DND-41 (cell line): ENCODE results near the gene ATP12A.

Experiments used
- ATAC-seq: fragments of 200-7000 bp; cut with Tn5 transposase; 3 replicates; pipeline ENCODE4 v1.9.1; 2021; ENCODE audit warnings: low read depth; ENCODE audit not compliant: insufficient read depth
- DNase-seq: peaks from one replicate; pipeline ENCODE4 v3.0.0-alpha.2; 2020
- H2AFZ ChIP-seq: 2 replicates; pipeline ENCODE4 v1.6.0; 2012; ENCODE audit warnings: low read depth, low read length
- H3K27ac ChIP-seq: 2 replicates; pipeline ENCODE4 v1.5.1; 2012; ENCODE audit warnings: low read length, inconsistent platforms
- H3K27me3 ChIP-seq: fragments of 200-600 bp; sonication (generic); 2 replicates; pipeline ENCODE4 v1.6.0; 2012; ENCODE audit warnings: low read length, mild to moderate bottlenecking, inconsistent platforms; ENCODE audit not compliant: insufficient read depth, poor library complexity
- H3K36me3 ChIP-seq: 2 replicates; pipeline ENCODE4 v1.5.1; 2012; ENCODE audit warnings: low read length, inconsistent platforms; ENCODE audit not compliant: insufficient read depth
- H3K4me1 ChIP-seq: 2 replicates; pipeline ENCODE4 v1.5.1; 2012; ENCODE audit warnings: mild to moderate bottlenecking, low read length; ENCODE audit not compliant: insufficient read depth
- H3K4me2 ChIP-seq: 2 replicates; pipeline ENCODE4 v1.6.0; 2012; ENCODE audit warnings: mild to moderate bottlenecking, moderate library complexity, low read length, inconsistent platforms; ENCODE audit not compliant: insufficient read depth
- H3K4me3 ChIP-seq, 2 experiments: fragments of 200-600 bp in 1 of 2; shearing (Covaris generic) in 1 of 2; 2 replicates each; pipeline ENCODE4 v1.5.1; 2012 to 2016; ENCODE audit warnings: inconsistent platforms in 2 of 2, low read length in 2 of 2, mild to moderate bottlenecking in 2 of 2, low read depth in 1 of 2, moderate library complexity in 1 of 2
- H3K79me2 ChIP-seq: 2 replicates; pipeline ENCODE4 v1.6.0; 2012; ENCODE audit warnings: low read length, inconsistent platforms; ENCODE audit not compliant: insufficient read depth
- H3K9ac ChIP-seq: 2 replicates; pipeline ENCODE4 v1.6.0; 2012; ENCODE audit warnings: low read depth, mild to moderate bottlenecking, inconsistent platforms, low read length, moderate library complexity
- H3K9me3 ChIP-seq: 2 replicates; pipeline ENCODE4 v1.5.1; 2012; ENCODE audit warnings: low read length, moderate library complexity, mild to moderate bottlenecking, inconsistent platforms; ENCODE audit not compliant: insufficient read depth, severe bottlenecking
- H4K20me1 ChIP-seq: 2 replicates; pipeline ENCODE4 v1.6.0; 2012; ENCODE audit warnings: low read length; ENCODE audit not compliant: insufficient read depth
- CTCF ChIP-seq: IDR thresholded peaks from 2 replicates; pipeline ENCODE4 v1.5.1; 2012; ENCODE audit warnings: borderline replicate concordance, low read length, moderate library complexity, mild to moderate bottlenecking; ENCODE audit not compliant: poor library complexity, severe bottlenecking; ENCODE audit errors: extremely low read depth
- EZH2 ChIP-seq: IDR thresholded peaks from 3 replicates; pipeline ENCODE4 v1.6.1; 2012; ENCODE audit warnings: borderline replicate concordance, low read depth, mild to moderate bottlenecking, moderate library complexity, low read length, inconsistent platforms; ENCODE audit not compliant: severe bottlenecking

Gene ATP12A

GRCh38 chr13:24742294-24742693 lies 62.1 kb downstream of the ATP12A start:
- no peak for TF ChIP-seq EZH2
- no peak for TF ChIP-seq CTCF
- Histone ChIP-seq H3K27me3 (no peaks in the 10 kb centered on the region), H3K4me2 (no peak overlapping the region), H3K4me3 (no peak overlapping the region), H4K20me1 (no peaks in the 10 kb centered on the region), H2AFZ (no peak overlapping the region), H3K27ac (no peak overlapping the region), H3K36me3 (no peaks in the 10 kb centered on the region), H3K79me2 (no peaks in the 10 kb centered on the region), H3K4me1 (peaks cover 9% of the 10 kb centered on the region; the same call in 1 of the 2 replicates), H3K9ac (no peak overlapping the region), H3K9me3 (no peaks in the 10 kb centered on the region)
- DNase-seq (no peak), ATAC-seq (no peak)

GRCh38 chr13:24742977-24743376 lies 62.8 kb downstream of the ATP12A start:
- H3K9ac ChIP-seq, result no peak overlapping the region
- H3K4me1 ChIP-seq, result peaks cover 9% of the 10 kb centered on the region; the same call in 1 of the 2 replicates
- no peak overlapping the region for H3K4me3 ChIP-seq
- ATAC-seq (peak; percentile 94), DNase-seq (peak; percentile 68)
- H3K4me2 ChIP-seq, result no peak overlapping the region
- no peak overlapping the region for H3K27ac ChIP-seq
- H3K79me2 ChIP-seq, result no peaks in the 10 kb centered on the region
- no peaks in the 10 kb centered on the region for H4K20me1 ChIP-seq
- no peaks in the 10 kb centered on the region for H3K27me3 ChIP-seq
- H2AFZ ChIP-seq, result no peak overlapping the region
- TF ChIP-seq CTCF (peak; percentile 55), EZH2 (no peak)
- no peaks in the 10 kb centered on the region for H3K9me3 ChIP-seq
- H3K36me3 ChIP-seq, result no peaks in the 10 kb centered on the region

GRCh38 chr13:24744247-24744646 lies 64.0 kb downstream of the ATP12A start:
- DNase-seq (no peak), ATAC-seq (no peak)
- H3K9ac ChIP-seq, result no peak overlapping the region
- H3K4me2 ChIP-seq, result no peak overlapping the region
- H3K4me1 ChIP-seq, result peaks cover 9% of the 10 kb centered on the region; the same call in 1 of the 2 replicates
- H3K79me2 ChIP-seq, result no peaks in the 10 kb centered on the region
- no peak overlapping the region for H3K27ac ChIP-seq
- TF ChIP-seq EZH2 (no peak), CTCF (no peak)
- no peaks in the 10 kb centered on the region for H3K36me3 ChIP-seq
- no peaks in the 10 kb centered on the region for H3K9me3 ChIP-seq
- no peaks in the 10 kb centered on the region for H3K27me3 ChIP-seq
- H2AFZ ChIP-seq, result no peak overlapping the region
- H3K4me3 ChIP-seq, result no peak overlapping the region
- no peaks in the 10 kb centered on the region for H4K20me1 ChIP-seq

- no peak overlapping the region for H3K9ac ChIP-seq
- no peaks in the 10 kb centered on the region for H4K20me1 ChIP-seq
- peaks cover 9% of the 10 kb centered on the region; the same call in 1 of the 2 replicates for H3K4me1 ChIP-seq
- H3K36me3 ChIP-seq, result no peaks in the 10 kb centered on the region
- no peak for ATAC-seq
- no peak overlapping the region for H3K4me2 ChIP-seq
- H3K79me2 ChIP-seq, result no peaks in the 10 kb centered on the region
- no peak for DNase-seq
- no peaks in the 10 kb centered on the region for H3K9me3 ChIP-seq
- no peaks in the 10 kb centered on the region for H3K27me3 ChIP-seq
- no peak overlapping the region for H3K27ac ChIP-seq
- H2AFZ ChIP-seq, result no peak overlapping the region
- TF ChIP-seq EZH2 (no peak), CTCF (no peak)
- H3K4me3 ChIP-seq, result no peak overlapping the region
Observed at GRCh38 chr13:24745516-24745860, 65.3 kb downstream of the ATP12A start.
